Cardiac muscle cell (in vitro differentiated cells and primary cell): ENCODE data around the gene GALNS. TPM values are rescaled to one million over a fixed set of nuclear protein-coding genes. Genes with fewer than 3 reads are reported as not detected.

ENCODE experiments used
- DNase-seq, 2 donors: peaks; one replicate each; pipeline versions ENCODE4 v3.0.0 to v3.0.0-alpha.2; 2010 to 2017; ENCODE audit warnings: low read depth in 1 of 2, low spot score in 1 of 2
- H3K27ac ChIP-seq: fragments of 200-600 bp; sonication (generic); 2 replicates; pipeline ENCODE4 v1.5.1; 2016
- H3K27me3 ChIP-seq: fragments of 200-600 bp; sonication (generic); 2 replicates; pipeline ENCODE4 v1.6.0; 2016; ENCODE audit warnings: control low read depth
- H3K36me3 ChIP-seq: fragments of 200-600 bp; sonication (generic); 2 replicates; pipeline ENCODE4 v1.5.1; 2016; ENCODE audit warnings: control low read depth
- H3K4me1 ChIP-seq: fragments of 200-600 bp; sonication (generic); 2 replicates; pipeline ENCODE4 v1.8.1; 2017; ENCODE audit warnings: low read depth, mild to moderate bottlenecking, mixed run types
- H3K4me3 ChIP-seq: fragments of 200-600 bp; sonication (generic); 2 replicates; pipeline ENCODE4 v1.5.1; 2016; ENCODE audit warnings: mild to moderate bottlenecking
- H3K9me3 ChIP-seq: fragments of 200-600 bp; sonication (generic); 2 replicates; pipeline ENCODE4 v1.5.1; 2017; ENCODE audit warnings: low read depth, mild to moderate bottlenecking, control low read depth
- CTCF ChIP-seq: IDR thresholded peaks from 2 replicates; pipeline ENCODE4 v1.5.1; 2012; ENCODE audit warnings: low read depth, mild to moderate bottlenecking, low read length
- polyA plus RNA-seq: library from polyadenylated mRNA; unstranded; fragments of >200 nt; fragmentation: Nextera tagmentation; extraction: Ambion mirVana; gene quantifications from 2 replicates; pipeline ENCODE4 v1.2.1, GENCODE V29; 2016
- total RNA-seq: library from RNA; depleted of rRNA; stranded (reverse); fragments of >200 nt; gene quantifications from 2 replicates; pipeline ENCODE4 v1.2.3, GENCODE V29; 2016

GALNS gene
- total and polyA plus RNA-seq, 2 experiments from 2014 or later: 28.3 to 31.0 TPM

GRCh38 chr16:88784074-88784855 lies 72.5 kb downstream of the GALNS start:
- TF ChIP-seq CTCF: peak; percentile 56
- Histone ChIP-seq H3K36me3 (no peaks in the 10 kb centered on the region), H3K4me3 (peak overlapping the region; percentile 68), H3K27me3 (no peaks in the 10 kb centered on the region), H3K4me1 (peaks cover 17% of the 10 kb centered on the region), H3K27ac (peak overlapping the region; percentile 70), H3K9me3 (no peaks in the 10 kb centered on the region)
- peak; percentile 82 to 88 for DNase-seq

DNA sequence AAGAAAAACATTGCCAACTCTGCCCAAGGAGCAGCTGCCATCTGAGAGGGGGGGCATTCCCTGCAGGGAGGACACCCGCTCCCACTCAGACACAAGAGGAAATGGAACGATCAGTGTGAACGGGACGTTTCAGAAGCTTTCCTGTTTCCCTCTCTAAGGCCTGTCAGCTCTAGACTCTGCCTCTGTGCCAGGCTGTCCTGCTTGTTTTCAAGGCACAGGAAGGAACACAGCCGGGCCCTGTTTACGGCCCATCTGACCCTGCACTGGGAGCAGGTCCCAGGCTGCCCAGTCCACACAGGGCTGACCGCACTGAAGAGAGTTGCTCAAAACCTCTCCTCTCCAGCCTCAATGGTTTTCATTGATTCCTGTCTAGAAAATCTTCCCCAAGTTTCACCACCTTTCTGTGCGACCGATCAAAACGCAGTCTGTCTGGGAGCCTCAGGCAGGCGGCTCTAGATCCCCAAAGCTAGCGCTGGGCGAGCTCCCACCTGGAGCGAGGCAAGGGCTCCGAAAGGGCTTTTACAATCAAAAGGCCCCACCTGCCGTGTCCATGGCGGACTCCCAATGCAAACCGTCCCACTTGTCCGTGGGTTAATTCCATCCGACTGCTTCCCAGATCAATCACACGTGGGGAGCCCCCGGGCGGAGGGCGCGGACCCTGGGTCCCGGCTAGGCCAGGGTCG lies 73.2 kb downstream of the GALNS start:
- Histone ChIP-seq H3K4me1 (peaks cover 17% of the 10 kb centered on the region), H3K36me3 (no peaks in the 10 kb centered on the region), H3K4me3 (no peak overlapping the region), H3K9me3 (no peaks in the 10 kb centered on the region), H3K27me3 (no peaks in the 10 kb centered on the region), H3K27ac (peak overlapping the region; percentile 70)
- no peak for TF ChIP-seq CTCF
- DNase-seq: peak in 1 of 2 donors; percentile 45

DNA sequence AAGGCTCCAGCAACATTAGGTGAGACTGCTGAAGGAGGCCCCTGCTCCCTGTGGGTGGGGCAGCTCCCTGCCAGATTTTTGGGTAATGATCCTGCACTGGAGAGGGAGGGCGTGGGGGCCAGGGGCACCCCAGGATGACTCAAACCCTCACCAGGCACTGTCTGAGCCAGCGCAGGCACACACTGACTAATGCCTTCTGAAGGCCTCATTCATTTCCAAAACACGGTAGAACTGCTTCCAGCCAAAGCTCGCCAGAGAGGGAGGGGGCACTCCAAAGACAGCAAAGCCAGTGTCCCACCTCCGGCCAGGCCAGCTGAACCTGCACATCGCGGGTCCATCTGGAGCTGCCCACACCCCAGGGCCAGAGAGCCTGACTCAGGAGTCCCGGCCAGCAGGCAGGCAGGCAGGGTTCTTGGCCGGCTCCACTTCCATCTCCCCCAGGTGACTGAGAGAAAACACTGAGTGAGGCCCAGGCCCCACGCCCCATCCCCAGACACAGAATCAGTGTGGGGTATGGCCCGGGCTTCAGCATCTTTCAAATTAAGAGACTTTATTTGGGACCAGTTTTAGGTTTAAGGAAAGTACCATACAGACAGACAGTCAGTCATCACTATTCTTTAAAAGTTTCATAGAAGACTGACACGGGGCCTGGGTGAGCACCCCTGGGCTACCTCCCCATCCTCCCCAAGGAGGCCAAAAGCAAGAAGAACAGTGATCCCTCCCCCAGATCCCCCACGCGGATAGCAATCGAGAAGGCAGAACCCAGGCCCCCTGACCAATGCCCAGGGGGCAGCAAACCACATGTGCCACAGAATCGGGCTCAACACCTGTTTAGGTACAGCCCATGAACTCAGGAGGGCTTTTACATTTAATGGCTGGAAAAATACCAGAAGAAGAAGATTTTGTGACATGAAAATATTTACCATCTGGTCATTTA lies 74.0 kb downstream of the GALNS start:
- H3K4me3 ChIP-seq: no peak overlapping the region
- peak overlapping the region; percentile 70 for H3K27ac ChIP-seq
- peak in 1 of 2 donors; percentile 27 for DNase-seq
- H3K36me3 ChIP-seq: no peaks in the 10 kb centered on the region
- H3K4me1 ChIP-seq: peaks cover 17% of the 10 kb centered on the region
- no peak for TF ChIP-seq CTCF
- no peaks in the 10 kb centered on the region for H3K9me3 ChIP-seq
- H3K27me3 ChIP-seq: no peaks in the 10 kb centered on the region

GRCh38 chr16:88781140-88782077 lies 75.3 kb downstream of the GALNS start:
- no peaks in the 10 kb centered on the region for H3K27me3 ChIP-seq
- peaks cover 17% of the 10 kb centered on the region for H3K4me1 ChIP-seq
- H3K27ac ChIP-seq: no peak overlapping the region

More at GRCh38 chr16:88781140-88782077, 75.3 kb downstream of the GALNS start:
- TF ChIP-seq CTCF: no peak
- H3K9me3 ChIP-seq: no peaks in the 10 kb centered on the region
- H3K36me3 ChIP-seq: no peaks in the 10 kb centered on the region
- DNase-seq: no peak
- H3K4me3 ChIP-seq: no peak overlapping the region
